Mammary epithelial cell (primary cell): ENCODE measurements around the gene EEFSEC.

Source experiments
- CTCF ChIP-seq, 2 donors: IDR thresholded peaks in 1 of 2; conservative IDR thresholded peaks in 1 of 2; 2 replicates each; pipeline ENCODE4 v1.5.1; 2011 to 2012; ENCODE audit warnings: inconsistent platforms in 2 of 2, low read length in 2 of 2, mild to moderate bottlenecking in 2 of 2, control low read depth in 1 of 2, low read depth in 1 of 2; ENCODE audit not compliant: insufficient read depth in 1 of 2; ENCODE audit errors: extremely low read depth in 1 of 2
- EZH2 ChIP-seq: IDR thresholded peaks from 2 replicates; pipeline ENCODE4 v1.6.1; 2012; ENCODE audit warnings: low read length, inconsistent platforms, borderline replicate concordance

- TF ChIP-seq EZH2 (no peak), CTCF (conservative IDR thresholded peaks at IDR 0.05 in 1 of 2, IDR thresholded peaks at IDR 0.05 in 1 of 2; ENCODE audit: extremely low read depth in 1 of 2, insufficient read depth in 1 of 2, low read depth in 1 of 2, low read length in 2 of 2) (no peak)
Measured at GRCh38 chr3:128343287-128344051, 190.2 kb downstream of the EEFSEC start.
